Activated CD8-positive, alpha-beta memory T cell treated with anti-CD3 and anti-CD28 coated beads for 48 hours (primary cell): ENCODE measurements around the gene SCYGR1.
"Not testable (repeated sequence)": the region's sequence is repeated elsewhere in the genome, so short reads cannot be mapped to it uniquely, and the experiment has no call there.

ENCODE experiments used
- DNase-seq, 3 experiments: peaks; one replicate each; pipeline ENCODE4 v3.0.0-alpha.2; 2020; ENCODE audit warnings: low read depth in 2 of 3, low spot score in 2 of 3

SCYGR1 gene

DNA sequence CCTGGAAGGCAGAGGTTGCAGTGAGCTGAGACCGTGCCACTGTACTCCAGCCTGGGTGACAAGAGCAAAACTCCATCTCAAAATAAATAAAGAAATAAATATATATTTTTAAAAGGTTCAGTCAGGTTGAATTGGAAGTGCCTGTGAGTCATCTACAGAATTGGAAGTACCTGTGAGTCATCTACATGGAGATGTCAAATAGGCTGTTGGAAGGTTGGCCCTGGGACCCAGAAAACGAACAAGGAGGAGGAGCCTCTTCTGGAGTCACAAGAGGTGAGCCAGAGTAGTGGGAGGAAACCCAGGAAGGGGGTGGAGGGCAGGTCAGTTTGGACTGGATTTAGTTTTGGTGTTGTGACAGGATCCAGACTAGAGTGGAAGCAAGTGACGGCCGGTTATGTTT lies 15.2 kb upstream of the SCYGR1 start:
- no peak for DNase-seq

DNA sequence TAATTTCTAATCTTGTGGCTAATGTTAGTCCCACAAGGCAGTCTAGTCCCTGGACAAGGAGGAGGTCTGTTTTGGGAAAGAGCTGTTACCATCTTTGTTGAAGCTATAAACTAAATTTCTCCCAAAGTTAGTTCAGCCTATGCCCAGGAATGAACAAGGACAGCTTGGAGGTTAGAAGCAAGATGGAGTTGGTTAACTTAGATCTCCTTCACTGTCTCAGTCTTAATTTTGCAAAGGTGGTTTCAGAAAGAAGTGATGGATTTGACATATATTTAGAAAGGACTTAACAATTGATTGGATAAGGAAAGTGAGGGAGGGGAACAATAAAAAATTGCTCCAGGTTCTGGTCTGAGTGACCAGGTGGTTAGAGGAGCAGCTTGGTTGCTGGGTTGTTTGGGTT lies 14.6 kb upstream of the SCYGR1 start:
- no peak for DNase-seq

DNA sequence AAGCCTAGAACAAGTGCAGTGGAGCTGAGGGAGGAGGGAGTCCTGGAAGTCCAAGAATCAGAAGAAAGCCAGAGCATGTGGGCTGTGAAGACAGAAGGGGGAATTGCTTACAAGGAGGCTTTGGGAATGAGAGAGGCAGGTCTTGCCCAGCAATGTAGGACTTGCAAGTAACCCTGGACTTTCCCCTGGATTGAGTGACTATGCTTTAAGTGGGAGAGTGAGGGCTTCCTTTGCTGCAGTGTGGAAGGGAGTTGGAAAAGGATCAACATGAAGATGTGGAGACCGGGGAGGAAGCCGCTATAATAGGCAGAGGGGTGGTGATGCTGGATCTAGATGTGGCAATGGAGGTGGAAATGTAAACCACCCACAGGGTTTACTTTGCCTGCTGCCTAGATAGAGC lies 13.8 kb upstream of the SCYGR1 start:
- DNase-seq, result no peak

DNA sequence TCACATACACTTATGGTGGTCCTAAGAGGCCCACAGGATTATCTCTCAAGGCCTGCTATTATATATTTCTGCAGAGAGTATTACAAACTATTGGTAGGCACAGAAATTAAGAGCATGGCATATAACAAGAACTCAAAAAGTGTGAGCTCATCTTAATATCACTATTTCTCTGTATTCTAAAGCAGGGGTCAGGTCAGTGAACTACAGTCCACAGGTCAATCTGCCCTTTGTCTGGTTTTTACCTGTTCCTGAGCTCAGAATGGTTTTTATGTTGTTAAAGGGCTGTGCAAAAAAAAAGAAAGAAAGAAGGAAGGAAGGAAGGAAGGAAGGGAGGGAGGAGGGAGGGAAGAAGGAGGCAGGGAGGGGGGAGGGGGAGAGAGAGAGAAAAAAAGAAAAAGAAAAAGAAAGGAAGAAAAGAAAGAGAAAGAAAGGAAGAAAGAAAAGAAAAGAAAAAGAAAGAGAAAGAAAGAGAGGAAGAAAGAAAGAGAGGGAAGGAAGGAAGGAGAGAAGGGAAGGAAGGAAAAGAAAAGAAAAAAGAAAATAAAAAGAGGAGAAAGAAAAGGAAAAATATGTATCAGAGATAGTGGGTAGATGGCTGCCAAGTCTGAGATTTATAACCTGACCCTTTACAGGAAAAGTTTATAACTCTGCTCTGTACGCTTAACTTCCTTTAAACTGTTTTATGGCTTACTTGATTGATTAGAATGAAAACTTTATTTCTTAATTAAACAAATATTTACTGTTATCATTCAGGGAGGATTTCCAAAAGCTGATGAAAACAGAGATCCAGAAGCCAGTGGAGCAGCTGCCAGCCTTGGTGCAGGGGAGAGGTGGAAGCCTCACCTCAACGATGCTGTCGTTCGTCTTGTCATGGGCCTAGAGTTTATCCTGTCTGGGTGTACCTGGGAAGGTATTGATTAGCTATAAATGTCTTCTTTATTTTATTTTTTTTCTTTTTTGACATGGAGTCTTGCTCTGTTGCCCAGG lies 11.2 kb upstream of the SCYGR1 start:
- DNase-seq, result no peak

DNA sequence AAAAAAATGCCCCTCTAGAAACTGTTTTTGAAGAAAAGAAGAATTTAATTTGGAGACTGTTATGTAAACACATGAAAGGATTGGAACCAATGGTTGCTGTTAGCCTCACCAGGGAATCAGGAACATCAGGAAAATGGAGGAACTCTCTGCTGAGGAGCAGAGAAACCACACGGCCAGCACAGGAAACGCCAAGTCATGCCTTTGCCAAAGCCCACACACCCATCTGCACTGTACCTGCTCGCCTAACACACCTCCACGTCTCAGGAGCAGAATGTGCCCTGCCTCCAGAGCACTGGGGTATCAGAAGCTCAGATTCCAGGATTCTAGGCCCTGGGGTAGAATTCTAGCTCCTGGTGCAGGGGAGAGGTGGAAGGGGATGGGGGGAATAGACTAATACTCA lies 9.8 kb upstream of the SCYGR1 start:
- no peak for DNase-seq

DNA sequence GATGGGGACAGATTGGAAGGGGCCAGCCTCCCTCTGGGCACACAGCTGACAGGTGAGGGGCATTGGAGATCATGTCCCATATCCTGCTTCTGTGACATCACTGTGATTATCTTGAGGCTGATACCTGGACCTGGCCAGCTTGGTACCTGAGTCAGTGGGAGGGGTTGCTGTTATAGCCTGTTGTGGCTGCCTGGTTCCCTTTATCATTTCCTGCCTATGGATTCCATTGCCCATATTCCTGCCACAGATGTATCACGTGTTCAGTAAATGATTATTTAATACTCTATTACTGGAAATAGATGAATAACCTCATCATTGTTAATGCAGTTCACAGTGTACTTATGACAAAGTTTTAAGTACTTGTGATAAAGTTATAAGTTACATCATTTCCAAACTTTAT lies 7.8 kb upstream of the SCYGR1 start:
- no peak for DNase-seq

DNA sequence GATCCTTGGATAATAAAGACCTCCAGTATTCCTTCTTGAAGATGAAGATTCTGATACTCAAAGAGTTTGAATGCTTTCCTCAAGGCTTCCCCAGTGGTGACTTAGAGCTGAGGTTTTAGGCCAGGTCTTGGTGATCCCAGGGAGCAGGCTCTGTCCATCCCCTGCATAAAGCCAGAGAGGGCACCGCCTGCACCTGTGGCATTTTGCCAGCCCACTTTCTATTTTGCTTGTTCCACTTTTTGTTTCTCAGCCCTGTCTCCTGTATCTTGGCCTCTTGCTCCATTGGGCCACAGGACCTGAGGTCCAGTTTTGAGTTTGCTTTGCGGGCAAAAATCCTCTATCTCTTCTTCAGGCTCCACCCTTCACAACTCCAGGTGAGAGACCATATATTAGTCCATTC lies 6.7 kb upstream of the SCYGR1 start:
- no peak for DNase-seq

DNA sequence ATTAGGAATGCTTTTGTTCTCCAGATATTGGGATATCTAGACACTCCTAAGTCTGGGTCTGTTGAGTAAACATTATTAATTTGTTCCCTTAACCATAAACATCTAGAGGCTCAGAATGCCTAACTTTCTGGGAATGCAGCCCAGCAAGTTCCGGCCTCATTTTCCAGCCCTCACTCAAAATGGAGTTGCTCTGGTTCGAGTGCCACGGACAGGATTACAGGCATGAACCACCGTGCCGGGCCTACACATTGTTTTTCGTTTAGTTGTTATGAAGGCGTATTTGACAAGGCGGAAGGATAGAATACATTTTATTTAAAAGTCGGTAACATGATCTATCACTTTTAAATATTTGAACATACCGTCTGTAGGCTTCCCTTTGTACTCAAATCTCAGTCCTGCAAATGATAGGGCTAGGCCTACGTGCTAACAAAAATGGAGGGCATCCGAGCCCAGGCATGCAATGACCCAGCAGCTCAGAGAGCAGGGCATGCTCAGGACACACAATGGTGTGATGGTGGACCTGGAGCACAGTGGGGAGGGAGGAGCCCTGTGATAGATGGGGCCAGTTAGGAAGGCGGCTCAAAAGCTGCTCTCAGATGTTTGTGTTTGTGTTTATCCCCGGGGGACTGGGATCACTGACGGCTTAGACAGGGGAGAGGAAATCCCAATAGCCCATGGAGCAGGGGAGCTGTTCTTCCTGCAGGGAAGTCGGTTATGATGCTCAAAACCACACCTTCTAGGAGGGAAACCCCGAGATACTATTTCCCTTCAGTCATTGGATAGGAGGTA lies 2.9 kb upstream of the SCYGR1 start:
- DNase-seq, result no peak

DNA sequence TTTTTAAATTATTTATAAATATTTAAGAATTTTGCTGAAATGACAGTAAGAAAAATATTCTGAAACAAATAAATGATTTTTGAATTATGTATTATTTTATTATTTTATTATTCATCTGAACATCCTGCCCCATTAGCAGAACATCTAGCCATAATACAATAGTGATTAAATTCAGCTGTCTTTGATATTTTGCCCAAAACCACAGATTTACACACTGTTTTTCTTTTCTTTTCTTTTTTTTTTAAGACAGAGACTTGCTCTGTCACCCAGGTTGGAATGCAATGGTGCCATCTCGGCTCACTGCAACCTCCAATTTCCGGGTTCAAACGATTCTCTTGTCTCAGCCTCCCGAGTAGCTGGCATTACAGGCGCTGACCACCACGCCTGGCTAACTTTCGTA lies 1.9 kb upstream of the SCYGR1 start:
- no peak for DNase-seq

DNA sequence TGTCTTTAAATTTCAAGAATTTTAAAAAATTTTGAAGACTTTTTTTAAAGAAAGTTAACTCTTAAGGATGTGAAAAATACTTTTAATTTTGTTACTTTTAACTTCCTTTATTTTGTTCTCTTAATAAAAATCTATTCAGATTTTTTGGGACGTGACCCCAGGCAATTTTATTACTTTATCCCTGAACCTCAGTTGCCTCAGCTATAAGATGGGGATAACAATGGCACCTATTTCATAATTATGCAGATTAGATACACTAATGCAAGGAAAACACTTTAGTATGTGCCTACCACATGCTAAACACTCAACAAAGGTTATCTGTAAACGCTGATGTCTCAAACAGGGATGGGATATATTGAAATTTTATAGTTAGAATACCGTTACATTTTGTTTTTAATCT lies 1.5 kb upstream of the SCYGR1 start:
- no peak for DNase-seq

DNA sequence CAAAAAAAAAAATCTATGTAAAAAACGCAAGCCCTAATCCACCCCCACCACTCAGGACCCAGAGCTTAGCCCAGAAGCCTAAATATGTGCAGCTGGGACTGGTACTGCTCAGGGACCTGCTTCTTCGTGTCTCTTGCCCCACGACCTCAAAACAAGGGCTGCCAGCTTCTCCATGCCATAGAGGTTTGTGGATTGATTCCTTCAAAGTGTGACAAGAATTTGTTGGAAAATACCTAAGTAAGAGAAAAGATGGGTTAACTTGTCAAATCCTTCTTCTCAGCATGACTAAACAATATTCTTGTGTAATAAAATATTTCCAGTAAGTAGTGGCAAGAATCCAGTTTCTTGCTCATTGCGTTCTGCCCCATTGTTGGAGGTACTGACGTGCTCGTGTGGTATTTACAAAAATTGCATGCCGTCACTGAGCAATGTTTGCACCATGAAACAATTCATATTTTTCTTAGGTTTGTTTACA lies 825 bp upstream of the SCYGR1 start:
- DNase-seq, result no peak

DNA sequence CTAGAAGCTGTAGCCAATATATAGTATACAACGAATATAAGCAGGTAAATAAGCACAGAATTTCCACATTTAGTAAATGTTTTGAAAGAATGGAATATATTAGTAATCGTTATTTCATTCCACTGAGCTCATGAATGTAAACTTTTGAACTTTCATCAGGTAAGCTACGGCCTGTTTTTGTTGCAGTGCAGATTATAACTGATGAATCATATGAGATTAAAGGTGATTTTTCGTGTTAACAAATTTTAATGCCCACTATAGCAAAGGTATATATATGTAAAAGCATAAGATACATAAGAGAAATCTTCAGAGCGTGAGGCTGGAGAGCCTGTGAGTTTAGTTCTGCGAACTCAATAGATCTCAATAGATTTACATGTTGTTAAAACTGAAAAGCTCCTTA lies 1.1 kb downstream of the SCYGR1 start:
- no peak for DNase-seq

DNA sequence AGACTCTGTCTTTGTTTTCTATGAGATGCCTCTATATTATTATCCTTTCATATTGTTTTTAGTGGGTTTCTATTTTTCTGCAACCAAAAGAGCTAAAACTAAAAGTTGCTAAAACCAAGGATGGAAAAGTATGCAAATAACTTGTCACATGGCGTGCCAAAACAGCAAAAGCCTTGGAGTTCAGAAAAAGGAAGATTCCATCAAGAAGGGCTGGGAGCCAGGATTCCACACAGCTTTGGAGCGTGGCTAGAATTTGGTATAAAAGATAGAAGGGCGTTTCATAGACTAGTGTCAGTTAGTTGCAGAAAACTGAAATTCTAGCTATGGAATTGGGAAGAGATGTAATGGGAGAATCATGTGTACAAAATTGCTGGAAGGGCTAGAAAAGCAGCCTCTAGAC lies 4.1 kb downstream of the SCYGR1 start:
- DNase-seq, result no peak

DNA sequence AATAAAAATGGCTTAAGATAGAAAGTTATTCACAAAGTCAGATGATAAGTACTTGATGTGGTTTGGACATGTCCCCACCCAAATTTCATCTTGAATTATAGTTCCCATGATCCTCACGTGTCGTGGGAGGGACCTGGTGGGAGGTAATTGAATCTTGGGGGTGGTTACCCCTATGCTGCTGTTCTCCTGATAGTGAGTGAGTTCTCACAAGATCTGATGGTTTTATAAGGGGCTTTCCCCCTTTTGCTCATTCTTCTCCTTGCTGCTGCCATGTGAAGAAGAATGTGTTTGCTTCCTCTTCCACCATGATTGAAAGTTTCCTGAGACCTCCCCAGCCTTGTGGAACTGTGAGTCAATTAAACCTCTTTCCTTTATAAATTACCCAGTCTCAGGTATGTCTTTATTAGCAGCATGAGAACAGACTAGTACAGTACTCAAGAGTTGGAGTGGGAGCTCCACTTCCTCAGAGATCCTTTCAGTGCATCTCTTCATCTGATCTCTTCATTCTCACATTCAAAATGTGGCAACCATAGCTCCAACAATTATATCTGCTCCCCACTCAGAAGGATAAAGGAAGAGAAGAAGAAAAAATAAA lies 5.4 kb downstream of the SCYGR1 start:
- DNase-seq, result not testable (repeated sequence)

DNA sequence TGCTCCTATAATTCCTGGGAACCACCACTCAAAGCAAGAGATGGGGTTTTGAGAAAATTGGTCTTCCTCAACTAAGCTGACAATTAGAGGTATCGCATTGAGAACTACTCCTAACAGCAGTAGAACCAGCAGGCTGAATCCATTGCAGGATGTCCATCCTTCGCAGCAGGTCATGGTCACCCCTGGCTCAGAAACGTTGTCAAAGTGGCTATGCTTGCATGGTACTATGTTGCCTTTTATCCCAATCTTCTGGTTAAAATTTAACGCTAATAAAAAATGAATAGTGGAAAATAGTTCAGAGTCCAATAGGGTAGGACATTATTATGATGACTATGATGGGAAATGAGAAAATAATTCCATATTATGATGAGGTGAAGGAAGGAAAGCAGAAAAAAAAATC lies 8.7 kb downstream of the SCYGR1 start, which contains the start of gene TM4SF20:
TSS of gene TM4SF20 (minus strand) at position 212 of the 400 bp plus-strand sequence. CDS start at position 174, 38 bp downstream.
- DNase-seq, result no peak

DNA sequence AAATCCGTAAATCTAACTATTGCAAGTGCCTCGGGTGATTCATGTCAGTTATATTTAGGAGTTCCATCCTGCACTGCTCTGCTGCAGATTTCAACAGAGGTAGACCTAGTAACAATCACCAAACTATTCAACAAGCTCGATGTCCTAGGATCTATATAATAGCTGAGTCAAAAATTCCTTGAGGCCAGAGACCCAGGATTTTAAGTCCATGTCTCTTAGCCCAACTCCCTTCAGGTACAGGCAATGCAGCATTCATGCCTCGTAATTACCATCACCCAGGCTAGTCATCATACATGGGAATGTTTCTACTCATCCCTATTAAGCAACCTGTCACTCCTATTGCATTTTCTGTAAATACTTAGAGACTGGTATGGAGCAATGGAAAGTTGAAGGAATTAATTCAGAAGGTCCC lies 9.4 kb downstream of the SCYGR1 start:
- DNase-seq, result no peak

DNA sequence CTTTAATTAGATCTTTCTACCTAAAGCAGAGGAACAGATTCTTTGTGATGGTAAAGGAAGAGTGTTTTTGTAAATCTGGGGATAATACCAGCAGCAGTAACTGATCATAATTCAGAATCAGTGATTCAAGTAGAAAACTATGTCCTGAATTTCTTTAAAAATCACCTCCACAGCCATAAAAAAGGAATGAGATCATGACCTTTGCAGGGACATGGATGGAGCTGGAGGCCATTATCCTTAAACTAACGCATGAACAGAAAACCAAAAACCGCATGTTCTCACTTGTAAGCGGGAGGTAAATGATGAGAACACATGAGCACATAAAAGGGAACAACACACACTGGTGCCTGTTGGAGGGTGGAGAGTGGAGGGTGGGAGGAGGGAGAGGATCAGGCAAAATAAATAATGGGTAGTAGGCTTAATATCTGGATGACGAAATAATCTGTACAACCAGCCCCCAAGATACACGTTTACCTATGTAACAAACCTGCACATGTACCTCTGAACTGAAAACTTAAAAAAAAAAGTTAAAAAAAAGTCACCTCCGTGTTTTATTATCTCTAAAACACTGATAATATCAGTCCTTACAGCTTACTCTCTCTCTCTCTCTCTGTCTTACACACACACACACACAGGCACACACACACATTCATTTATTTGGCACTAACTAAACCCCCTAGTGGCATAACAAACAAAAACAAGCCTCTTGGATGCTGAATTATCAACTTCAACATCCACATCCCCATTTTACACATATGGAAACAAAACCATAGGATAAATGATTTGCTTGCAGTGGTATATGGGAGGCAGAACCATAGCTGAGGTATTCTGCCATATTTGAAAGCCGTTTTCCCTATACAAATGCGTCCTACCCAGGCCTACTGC lies 10.0 kb downstream of the SCYGR1 start:
- no peak for DNase-seq

DNA sequence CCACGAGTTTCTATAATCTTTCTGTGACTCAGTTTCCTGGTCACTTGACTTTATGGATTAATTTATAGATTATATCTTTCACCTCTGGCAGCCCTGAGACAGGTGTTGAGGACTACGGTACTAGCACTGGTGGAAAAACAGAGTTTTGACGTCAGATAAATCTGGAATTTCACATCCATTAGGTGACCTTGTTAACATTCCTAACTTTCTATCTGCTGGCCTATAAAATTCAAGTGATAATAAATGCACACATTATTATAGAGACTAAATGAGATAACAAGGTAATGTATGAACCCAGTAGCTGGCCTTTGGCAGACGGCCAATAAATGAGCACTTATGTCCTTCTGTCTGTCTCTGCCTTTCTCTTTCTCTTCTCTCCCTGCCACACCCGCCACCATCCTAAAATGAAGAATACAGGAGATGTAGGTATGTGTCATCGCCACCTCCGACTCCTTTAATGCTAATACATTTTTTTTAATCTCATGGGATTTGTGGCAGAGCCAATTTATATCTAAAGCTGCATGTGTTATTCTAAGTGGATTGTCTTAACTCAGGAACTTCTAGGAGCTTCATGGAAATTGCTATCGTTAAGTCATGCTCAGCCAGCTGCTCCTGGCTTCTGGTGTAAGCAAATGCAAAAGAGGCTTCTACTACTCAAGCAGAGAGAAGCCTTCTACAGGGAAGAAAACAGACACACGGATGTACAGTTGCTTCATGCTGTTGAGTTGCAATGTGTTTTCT lies 10.9 kb downstream of the SCYGR1 start:
- no peak for DNase-seq

DNA sequence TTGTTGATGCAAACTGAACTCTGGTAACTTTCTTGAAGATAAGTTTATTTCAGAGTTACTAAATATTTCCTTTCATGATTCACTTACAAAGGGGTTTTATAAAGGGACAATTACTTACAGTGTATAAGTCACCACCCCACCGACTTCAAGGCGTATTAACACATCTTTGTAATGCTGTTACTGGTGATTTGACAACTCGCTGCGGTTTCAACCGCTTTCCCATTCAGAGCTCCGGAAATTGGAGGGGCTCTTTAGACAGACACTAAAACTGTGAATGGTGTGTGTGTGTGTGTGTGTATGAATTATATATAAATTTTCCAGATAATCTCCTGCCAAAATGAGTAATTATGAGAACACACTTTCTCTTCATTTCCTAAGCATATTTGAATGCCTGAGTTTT lies 13.6 kb downstream of the SCYGR1 start:
- DNase-seq, result no peak

DNA sequence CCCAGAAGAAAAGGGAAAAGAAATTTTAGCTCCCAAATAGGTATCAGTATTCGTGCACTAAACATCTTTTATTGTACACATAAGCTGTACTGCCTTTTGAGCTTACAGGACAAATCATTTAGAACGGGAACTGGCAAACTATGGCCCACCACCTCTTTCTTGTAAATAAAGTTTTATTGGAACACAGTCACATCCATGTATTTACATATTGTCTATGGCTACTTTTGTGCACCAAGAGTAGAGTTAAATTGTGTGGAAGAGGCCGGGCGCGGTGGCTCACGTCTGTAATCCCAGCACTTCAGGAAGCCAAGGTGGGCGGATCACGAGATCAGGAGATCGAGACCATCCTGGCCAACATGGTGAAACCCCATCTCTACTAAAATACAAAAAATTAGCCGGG lies 14.4 kb downstream of the SCYGR1 start:
- no peak for DNase-seq
